Measurements from ENCODE around the gene TIA1. TPM values are rescaled to one million over a fixed set of nuclear protein-coding genes. Genes with fewer than 3 reads are reported as not detected.
"Not testable (repeated sequence)": the region's sequence is repeated elsewhere in the genome, so short reads cannot be mapped to it uniquely, and the experiment has no call there.

TIA1 gene, protein sequence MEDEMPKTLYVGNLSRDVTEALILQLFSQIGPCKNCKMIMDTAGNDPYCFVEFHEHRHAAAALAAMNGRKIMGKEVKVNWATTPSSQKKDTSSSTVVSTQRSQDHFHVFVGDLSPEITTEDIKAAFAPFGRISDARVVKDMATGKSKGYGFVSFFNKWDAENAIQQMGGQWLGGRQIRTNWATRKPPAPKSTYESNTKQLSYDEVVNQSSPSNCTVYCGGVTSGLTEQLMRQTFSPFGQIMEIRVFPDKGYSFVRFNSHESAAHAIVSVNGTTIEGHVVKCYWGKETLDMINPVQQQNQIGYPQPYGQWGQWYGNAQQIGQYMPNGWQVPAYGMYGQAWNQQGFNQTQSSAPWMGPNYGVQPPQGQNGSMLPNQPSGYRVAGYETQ
- total RNA-seq (2014; rRNA removed; shearing (Covaris generic)), result 72.2 and 91.5 TPM in 2 replicates

DNA sequence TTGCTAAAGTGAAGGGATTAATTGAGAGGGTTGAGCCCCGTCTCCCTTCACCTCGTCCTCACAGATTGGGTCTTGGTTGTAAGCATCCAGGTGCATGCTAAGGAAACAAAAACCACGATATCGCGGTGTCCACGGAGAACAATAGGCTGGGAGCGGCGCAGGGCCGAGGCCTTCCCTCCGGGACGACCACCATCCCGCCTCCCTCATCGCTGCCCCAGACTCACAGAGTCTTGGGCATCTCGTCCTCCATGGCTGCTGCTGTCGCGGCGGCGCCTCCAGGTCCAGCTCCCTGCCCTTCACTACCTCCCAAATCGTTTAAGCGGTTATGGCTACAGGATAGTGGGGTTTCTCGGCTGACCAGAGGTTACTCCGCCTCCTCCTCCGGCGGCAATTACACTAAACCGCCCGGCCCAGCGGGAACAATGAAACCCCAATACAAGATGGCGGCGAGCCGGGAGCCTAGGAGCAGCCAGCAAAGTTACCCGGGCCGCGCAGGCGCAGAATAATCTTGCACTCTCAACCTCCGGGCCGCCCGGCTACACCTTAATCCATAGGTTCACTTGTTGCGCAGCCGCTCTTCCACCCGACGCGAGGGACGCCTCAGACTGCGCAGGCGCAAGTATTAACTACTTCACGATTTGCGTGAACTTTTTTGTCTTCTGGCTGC is at the start of gene TIA1:
Gene TIA1, minus strand, starts transcription at position 448 of the 667 bp plus-strand sequence. Its CDS starts 198 bp downstream, at position 250.
- DNase-seq (ENCODE audit: low spot score), result peak; percentile 99

DNA sequence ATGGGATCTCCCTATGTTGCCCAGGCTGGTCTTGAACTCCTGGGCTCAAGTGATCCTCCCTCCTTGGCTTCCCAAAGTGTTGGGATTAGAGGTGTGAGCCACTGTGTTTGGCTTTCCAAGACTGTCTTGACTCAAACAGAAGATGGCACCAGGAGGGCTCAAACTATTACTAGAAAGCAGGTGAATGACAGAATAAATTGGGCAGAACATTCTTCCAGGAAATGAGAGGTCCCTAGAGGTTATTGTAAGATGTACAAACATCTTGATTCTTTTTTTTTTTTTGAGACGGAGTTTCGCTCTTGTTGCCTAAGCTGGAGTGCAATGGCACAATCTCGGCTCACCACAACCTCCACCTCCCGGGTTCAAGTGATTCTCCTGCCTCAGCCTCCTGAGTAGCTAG is 49.4 kb upstream of the TIA1 start:
- DNase-seq (ENCODE audit: low spot score), result not testable (repeated sequence)

DNA sequence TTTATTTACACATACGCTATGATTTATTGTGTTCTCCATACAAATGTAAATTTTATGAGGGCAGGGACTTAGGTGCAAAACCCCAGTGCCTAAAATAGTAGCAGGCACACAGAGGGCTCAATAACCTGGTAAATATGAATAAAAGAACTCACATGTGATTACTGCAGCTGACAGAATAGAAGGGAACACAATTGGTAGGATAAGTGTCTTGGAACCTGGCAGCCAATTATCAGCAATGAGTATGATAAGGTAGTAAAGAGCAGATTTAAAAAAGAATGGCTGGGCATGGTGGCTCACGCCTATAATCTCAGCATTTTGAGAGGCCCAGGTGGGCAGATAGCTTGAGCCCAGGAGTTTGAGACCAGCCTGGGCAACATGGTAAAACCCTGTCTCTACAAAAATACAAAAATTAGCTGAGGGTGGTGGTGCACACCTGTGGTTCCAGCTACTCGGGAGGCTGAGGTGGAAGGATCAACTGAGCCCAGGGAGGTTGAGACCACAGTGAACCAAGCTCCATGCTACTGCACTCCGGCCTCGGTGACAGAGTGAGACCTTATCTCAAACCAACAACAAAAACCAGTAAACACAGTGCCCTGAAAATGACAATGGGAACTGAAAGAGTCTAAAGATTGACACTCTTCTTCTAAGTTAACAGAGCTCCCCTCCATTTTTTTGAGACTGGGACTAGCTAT is 35.2 kb upstream of the TIA1 start:
- no peak for DNase-seq (ENCODE audit: low spot score)

DNA sequence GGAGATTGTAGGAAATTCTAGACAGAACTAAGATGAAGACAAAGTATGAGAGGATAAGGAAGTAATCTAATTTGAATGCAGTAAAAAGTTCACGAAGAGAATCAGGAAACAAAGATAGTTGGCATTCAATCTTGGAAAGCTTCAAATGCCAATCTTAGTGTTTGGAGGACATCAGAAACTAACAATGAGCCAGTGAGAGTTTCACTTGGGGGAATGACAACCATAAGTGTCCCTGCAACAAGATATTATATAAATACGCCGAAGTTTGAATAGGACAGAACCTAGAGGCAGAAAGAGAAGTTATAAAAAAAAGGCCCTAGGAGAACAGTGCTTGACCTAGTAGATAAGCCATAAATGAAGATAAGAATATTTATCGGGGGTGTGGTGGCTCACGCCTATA is 34.0 kb upstream of the TIA1 start:
- no peak for DNase-seq (ENCODE audit: low spot score)

DNA sequence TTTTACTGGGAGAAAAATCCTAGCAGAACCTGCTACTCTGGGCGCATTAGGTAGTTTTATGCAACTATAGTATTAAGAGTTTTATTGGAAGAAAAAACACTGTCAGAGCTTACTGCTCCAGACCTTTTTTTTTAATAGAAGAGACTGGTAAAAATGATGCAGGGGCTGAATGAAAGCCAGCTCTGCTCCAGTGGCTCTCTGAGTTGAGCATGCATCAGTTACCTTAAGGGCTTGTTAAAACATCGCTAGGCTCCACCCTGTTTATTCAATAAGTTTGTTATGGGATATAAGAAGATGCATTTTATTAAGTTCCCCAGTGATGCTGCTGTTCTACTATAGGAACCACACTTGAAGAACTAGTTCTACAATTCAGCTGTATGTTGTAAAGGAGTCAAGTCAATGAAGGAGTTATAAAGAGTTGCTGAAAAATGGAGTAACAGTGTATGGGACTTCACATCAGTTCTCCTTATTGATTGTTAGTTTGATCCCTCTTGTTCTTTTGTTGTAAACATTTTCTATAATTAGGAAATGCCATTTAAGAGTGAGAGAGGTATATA is 31.9 kb upstream of the TIA1 start:
- no peak for DNase-seq (ENCODE audit: low spot score)

DNA sequence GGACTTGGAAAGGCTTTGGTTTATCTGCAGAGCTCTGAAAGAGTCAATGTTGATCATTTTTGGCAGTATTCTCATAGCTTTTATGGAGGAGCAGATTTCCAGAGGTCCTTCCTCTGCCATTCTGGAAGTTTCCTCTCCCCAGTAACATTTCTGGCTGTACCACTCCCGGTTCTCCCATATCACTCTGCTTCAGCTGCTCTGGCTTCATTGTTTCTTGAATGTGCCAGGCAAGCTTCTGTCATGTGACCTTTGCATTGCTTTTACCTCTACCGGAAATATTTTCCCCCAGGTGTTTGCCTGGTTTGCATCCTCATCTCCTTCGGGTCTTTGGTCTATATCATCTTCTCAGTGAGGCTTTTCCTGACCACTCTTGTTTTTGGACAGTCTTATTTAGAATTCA is 21.9 kb upstream of the TIA1 start:
- DNase-seq (ENCODE audit: low spot score), result no peak

DNA sequence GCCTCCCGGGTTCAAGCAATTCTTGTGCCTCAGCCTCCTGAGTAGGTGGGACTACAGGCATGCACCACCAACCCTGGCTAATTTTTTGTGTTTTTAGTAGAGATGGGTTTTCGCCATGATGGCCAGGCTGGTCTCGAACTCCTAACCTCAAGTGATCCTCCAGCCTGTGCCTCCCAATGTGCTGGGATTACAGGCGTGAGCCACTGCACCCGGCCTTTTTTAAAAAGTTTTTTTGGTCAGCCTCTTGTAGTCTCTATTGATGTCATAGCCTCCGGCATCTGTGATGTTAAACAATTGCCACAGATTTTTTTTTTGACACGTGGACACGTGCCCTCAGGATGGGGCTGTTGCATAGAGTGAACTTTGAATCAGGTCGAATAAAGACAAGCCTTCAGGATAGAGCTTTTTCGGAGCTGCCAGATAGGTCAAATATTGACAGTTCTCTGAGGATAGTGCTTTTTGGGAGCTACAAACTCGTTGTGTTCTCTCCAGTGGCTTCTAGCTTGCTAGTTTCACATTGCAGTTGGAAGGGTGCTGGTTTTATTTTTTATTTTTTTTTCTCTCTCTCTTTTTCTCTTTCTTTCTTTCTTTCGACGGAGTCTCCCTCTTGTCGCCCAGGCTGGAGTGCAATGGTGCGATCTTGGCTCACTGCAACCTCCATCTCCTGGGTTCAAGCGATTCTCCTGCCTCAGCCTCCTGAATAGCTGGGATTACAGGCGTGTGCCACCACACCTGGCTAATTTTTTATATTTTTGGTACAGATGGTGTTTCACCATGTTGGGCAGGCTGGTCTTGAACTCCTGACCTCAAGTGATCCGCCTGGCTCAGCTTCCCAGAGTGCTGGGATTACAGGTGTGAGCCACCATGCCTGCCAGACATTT is 21.2 kb upstream of the TIA1 start:
- not testable (repeated sequence) for DNase-seq (ENCODE audit: low spot score)

DNA sequence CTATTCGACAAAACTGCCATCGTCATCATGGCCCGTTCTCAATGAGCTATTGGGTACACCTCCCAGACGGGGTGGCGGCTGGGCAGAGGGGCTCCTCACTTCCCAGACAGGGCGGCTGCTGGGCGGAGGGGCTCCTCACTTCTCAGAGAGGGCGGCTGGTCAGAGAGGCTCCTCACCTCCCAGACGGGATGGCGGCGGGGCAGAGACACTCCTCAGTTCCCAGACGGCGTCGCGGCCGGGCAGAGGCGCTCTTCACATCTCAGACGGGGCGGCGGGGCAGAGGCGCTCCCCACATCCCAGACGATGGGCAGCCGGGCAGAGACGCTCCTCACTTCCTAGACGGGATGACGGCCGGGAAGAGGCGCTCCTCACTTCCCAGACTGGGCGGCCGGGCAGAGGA is 18.5 kb upstream of the TIA1 start:
- DNase-seq (ENCODE audit: low spot score), result not testable (repeated sequence)

DNA sequence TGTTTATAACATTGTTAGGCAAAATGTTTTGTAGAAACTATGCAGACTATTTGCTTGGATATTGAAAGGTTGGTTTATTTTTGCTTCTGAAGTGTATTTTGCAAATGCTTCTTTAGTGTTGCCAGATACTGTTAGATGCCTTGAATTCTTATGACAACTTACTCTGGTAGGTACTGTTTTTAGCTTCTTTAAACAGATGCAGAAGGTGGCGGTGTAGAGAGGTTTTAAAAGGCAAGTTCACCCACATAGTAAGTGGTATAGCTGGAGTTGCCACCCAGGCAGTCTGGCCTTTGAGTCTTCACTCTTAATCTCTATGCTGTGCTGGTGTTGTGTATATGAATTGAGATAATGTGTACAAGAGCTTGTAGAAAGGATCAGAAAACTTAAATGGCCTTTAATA is 13.1 kb upstream of the TIA1 start:
- no peak for DNase-seq (ENCODE audit: low spot score)

DNA sequence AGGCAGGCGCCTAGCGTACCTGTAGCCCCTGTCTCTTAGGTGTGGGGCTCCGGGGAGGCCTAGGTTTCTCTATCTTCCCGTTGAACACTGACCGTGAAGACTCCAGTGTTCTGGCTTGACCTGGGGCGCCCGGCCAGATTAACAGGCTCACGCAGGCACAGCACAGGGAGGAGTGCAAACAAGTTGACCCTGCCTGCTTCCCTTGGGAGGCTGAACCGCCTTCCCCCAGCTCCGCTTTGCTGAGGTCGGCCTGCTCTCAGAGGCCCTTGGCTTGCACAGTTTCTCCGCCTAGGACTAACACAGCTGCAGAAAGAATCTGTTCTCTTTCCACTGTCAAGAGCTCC is 10.1 kb upstream of the TIA1 start:
- no peak for DNase-seq (ENCODE audit: low spot score)

DNA sequence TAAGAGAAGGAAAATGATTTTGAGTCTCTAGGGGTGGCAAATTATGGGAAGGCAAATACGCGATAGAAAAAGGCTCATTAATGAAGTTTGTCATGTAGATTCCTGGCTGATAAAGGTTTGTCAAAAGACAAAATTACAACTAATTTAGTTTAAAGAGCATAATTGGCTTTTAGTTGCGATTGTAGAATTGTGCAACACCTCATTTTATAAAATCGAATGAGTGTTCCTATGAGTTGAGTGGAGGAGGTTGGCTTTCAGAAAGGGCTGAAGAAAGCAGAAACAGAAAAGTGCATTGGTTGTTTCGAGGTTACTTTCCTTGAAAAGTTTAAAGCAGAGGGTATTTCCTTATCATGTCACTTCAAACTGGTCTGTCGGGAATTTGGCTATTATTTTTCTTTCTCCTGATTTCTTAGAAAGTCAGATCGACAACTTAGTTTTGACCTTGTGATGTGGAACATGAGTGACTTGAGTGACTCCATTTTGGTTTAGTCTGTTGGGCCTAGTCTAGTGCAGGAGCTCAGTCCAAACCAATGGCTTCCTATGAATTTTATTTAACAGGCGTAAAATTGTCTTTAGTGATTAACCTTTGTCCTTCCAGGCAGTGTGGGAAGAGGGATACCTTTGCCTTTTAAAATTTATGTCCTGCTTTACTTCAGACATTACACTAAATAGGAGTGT is 7.3 kb upstream of the TIA1 start:
- DNase-seq (ENCODE audit: low spot score), result no peak

DNA sequence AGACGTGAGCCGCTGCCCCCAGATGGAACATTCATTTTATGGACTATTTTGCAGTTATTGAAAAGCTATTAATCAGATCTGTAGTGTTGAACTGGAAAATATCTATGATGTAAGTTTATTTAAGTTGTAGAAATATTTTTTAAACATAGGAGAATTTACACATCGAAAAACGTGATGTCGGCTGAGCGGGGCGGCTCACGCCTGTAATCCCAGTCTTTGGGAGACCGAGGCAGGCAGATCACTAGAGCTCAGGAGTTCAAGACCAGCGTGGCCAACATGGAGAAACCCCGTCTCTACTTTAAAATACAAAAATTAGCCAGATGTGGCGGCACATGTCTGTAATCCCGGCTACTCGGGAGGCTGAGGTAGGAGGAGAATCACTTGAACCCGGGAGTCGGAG is 2.0 kb upstream of the TIA1 start:
- DNase-seq (ENCODE audit: low spot score), result no peak

DNA sequence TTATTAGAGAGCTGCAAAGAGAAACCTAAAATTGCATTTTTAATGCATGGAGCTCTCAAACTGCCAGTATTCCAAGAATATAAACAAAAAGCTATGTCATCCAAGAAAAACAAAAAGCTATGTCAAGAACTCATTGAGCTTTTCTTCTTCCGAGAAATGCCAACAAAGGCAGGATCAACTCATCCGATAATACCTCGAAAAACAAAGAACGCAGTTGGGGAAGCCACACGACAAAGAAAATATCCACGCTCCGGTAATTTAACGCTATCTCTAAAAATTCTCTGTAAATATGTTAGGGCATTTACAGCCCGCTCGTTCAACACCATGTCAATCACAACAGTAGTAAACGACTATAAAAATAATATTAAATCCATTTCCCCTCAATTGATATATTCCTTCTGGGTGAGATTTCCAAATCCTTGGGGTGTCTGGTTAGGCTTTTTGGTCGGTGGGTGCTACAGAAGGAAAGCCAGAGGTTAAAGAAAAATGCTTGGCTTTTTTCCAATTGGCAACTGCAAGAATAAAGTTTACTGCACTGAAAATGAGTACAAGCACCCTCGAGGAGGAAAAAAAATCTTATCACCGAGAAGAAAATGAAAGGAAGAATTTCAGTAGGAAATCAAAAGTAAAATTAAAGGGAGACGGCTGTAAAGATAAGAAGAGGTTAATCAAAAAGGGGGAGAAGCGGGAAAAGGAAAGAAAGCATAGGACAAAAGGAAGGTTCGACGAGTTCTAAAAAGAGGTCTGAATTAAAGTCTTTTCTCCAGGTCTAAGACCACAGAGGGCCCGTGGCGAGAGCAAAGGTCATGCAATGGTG is 856 bp downstream of the TIA1 start:
- peak; percentile 6 for DNase-seq (ENCODE audit: low spot score)

DNA sequence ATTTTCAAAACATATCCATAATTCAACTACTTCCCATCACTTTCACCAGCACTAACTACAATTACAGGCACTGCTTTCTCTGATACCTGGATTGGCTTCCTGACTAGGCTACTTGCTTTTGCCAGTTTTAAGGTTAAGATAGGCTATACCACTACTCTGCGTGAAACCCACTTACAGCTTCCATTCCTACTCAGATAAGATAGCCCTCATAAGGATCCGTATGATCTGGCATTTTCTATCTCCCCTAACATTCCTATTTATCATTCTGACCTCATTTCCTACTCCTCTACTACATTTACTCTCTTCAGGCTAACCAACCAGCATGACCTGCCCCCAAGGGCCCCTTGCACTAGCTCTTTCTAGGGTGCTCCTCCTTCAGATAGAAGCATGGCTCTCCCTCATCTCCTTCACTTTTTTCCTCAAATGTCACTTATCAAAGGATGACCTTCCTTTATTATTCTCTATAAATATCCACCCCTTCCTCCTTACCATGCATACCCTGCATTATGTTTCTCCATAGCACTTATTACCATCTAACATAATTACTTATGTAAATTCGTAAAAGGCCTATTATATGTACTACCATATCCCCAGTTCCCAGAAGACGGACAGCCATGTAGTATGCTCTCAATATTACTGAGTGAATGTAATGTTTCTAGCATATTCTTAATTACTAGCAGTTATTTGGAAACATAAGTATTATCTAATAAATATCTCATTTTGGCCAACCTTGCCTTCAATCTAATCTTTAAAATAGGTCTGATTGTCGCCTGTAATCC is 4.4 kb downstream of the TIA1 start:
- no peak for DNase-seq (ENCODE audit: low spot score)

DNA sequence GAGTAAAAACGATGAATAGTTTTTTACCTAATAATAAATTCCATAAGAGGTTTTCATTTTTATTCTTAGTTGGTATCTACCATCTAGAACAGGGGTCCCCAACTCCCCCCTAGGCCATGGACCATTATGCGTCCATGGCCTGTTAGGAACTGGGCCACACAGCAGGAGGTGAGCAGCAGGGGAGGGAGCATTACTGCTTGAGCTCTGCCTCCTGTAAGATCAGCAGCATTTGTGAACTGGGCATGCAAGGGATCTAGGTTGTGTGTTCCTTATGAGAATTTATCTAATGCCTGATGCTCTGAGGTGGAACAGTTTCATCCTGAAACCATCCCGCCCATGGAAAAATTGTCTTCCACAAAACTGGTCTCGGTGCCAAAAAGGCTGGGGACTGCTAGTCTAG is 5.9 kb downstream of the TIA1 start:
- no peak for DNase-seq (ENCODE audit: low spot score)

DNA sequence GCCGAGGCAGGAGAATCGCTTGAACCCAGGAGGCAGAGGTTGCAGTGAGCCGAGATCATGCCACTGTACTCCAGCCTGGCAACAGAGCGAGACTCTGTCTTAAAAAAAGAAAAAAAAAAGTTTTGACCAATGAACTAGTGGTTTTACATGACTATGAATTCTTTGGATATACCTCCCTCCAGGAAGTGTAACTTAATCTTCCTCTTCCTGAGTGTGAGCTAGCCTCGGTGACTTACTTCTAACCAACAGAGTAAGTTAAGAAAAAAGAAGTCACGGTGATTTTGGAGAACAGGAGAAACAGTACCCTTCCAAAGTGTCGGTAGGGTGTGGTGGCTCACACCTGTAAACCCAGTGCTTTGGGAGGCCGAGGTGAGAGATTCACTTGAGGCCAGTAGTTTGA is 7.1 kb downstream of the TIA1 start:
- no peak for DNase-seq (ENCODE audit: low spot score)

DNA sequence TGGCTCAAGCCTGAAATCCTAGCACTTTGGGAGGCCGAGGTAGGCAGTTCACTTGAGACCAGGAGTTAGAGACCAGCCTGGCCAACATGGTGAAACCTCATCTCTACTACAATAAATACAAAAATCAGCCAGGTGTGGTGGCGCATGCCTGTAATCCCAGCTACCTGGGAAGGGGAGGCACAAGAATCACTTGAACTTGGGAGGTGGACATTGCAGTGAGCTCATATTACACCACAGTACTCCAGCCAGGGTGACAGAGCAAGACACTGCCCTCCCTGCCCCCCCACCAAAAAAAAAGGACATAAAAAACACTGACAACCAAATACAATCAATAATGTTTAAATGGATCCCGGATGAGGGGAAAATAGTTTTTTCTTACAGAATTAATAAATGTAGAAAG is 7.8 kb downstream of the TIA1 start:
- no peak for DNase-seq (ENCODE audit: low spot score)

DNA sequence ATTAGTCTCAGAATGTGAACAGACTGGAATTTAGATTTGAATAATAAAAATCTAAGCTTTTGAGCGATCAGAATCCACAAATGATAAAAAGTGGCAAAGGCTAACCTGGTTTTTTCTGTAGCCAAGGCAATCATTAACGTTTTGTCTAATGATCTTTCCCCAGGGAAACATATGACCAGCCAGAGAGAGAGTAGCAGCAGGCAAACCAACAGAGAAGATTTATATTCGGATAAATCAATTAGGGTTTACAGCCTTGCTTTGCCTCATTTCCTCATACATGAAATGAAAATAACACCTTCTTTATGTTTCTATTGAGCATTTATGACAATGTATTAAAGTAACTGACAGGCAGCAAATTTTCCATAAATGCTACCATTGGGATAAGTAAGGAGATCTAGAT is 14.5 kb downstream of the TIA1 start:
- no peak for DNase-seq (ENCODE audit: low spot score)

DNA sequence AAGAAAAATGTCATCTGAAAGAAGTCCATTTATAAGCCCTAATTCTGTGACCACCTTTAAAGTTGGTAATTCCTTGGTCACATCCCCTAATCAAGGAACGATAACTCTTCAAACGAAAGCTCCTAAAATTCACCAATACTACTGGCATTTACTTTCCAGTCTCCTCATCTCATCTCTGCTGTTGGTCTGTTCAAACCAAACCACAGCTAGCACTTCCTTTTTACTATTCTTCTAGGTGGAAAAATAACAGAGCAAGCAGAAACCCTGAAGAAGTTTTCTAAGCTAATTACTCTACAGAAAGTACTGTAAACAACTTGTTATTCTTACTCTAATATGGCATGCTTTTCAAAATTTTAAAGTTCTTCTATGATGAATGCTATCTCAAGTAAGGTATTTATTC is 21.6 kb downstream of the TIA1 start:
- no peak for DNase-seq (ENCODE audit: low spot score)
